GM12878 (cell line): ENCODE results near the gene HIVEP2. TPM values are rescaled to one million over a fixed set of nuclear protein-coding genes. Genes with fewer than 3 reads are reported as not detected.

Source experiments
- ATAC-seq: fragments of 200-7000 bp; cut with Tn5 transposase; 3 replicates; pipeline ENCODE4 v1.9.1; 2020; ENCODE audit warnings: mild to moderate bottlenecking, moderate library complexity
- BruUV-seq: library from RNA; stranded (reverse); fragments of 400-500 nt; replicated peaks from 2 replicates; lab custom pipeline; 2021; lab: Mats Ljungman, UMichigan
- CTCF ChIA-PET: fragments of 300-600 bp; sonication (Branson Sonifier 250); formaldehyde crosslinking; extraction: SDS; loops from one replicate; lab custom pipeline; 2021; ENCODE audit warnings: inconsistent platforms; lab: Yijun Ruan, JAX
- POLR2A ChIA-PET: fragments of 350-600 bp; formaldehyde crosslinking; extraction: SDS; loops from one replicate; lab custom pipeline; 2021; ENCODE audit warnings: inconsistent platforms; lab: Charles Lee
- RAD21 ChIA-PET: fragments of 300-600 bp; sonication (Branson Sonifier 250); formaldehyde crosslinking; loops from one replicate; lab custom pipeline; 2023; ENCODE audit warnings: antibody characterized with exemption; ENCODE audit not compliant: unreplicated experiment; lab: Charles Lee
- SMC1A ChIA-PET: fragments of 300-600 bp; sonication (Branson Sonifier 250); formaldehyde crosslinking; loops from one replicate; lab custom pipeline; 2023; ENCODE audit not compliant: unreplicated experiment, uncharacterized antibody; lab: Charles Lee
- DNase-seq: peaks from one replicate; pipeline ENCODE4 v3.0.0-alpha.2; 2011; ENCODE audit warnings: low read depth, low spot score
- FAIRE-seq: peaks from 3 replicates; lab custom pipeline; 2011; peaks lifted over from hg19 to GRCh38; lab: Jason Lieb, UNC
- H2AFZ ChIP-seq: 2 replicates; pipeline ENCODE4 v1.6.0; 2011; ENCODE audit warnings: low read depth, low read length, control low read depth; ENCODE audit not compliant: control insufficient read depth
- H3K27ac ChIP-seq: 2 replicates; pipeline ENCODE4 v1.5.1; 2011; ENCODE audit warnings: control low read depth; ENCODE audit not compliant: control insufficient read depth, insufficient read depth
- H3K27me3 ChIP-seq, 2 experiments: replicated peaks in 1 of 2; 2 replicates each; pipeline versions ENCODE4 v1.6.0 to v1.6.1; 2011; ENCODE audit warnings: low read length in 1 of 2; ENCODE audit not compliant: control insufficient read depth in 2 of 2, insufficient read depth in 2 of 2
- H3K36me3 ChIP-seq, 2 experiments: 2 replicates each; pipeline ENCODE4 v1.5.1; 2011; ENCODE audit warnings: low read length in 1 of 2; ENCODE audit not compliant: control insufficient read depth in 2 of 2, insufficient read depth in 2 of 2
- H3K4me1 ChIP-seq: 2 replicates; pipeline ENCODE4 v1.6.1; 2011; ENCODE audit warnings: mild to moderate bottlenecking, low read length, moderate library complexity, mixed read lengths; ENCODE audit not compliant: control insufficient read depth, insufficient read depth
- H3K4me2 ChIP-seq: 2 replicates; pipeline ENCODE4 v1.6.0; 2011; ENCODE audit warnings: control low read depth; ENCODE audit not compliant: control insufficient read depth, insufficient read depth
- H3K4me3 ChIP-seq: fragments of 200-600 bp; sonication (generic); 2 replicates; pipeline ENCODE4 v1.5.1; 2016
- H3K79me2 ChIP-seq: 2 replicates; pipeline ENCODE4 v1.6.0; 2011; ENCODE audit warnings: low read length; ENCODE audit not compliant: control insufficient read depth, insufficient read depth
- H3K9ac ChIP-seq: 2 replicates; pipeline ENCODE4 v1.8.0; 2011; ENCODE audit warnings: low read length, control low read depth, mixed read lengths; ENCODE audit not compliant: control insufficient read depth, insufficient read depth
- H3K9me3 ChIP-seq: replicated peaks from 3 replicates; pipeline ENCODE4 v1.5.1; 2011; ENCODE audit warnings: mild to moderate bottlenecking, low read length; ENCODE audit not compliant: control insufficient read depth, insufficient read depth
- H4K20me1 ChIP-seq: 2 replicates; pipeline ENCODE4 v1.6.0; 2011; ENCODE audit not compliant: control insufficient read depth, insufficient read depth
- E2F4 ChIP-seq: IDR thresholded peaks from 2 replicates; pipeline ENCODE4 v1.6.1; 2012; ENCODE audit warnings: low read depth, low read length, improper control_type of control experiment
- HDAC6 ChIP-seq: fragments of 200-600 bp; sonication (generic); IDR thresholded peaks from one replicate; pipeline ENCODE4 v1.8.0; 2017; ENCODE audit warnings: antibody characterized with exemption; ENCODE audit not compliant: unreplicated experiment
- POLR2A ChIP-seq: IDR thresholded peaks from 2 replicates; pipeline ENCODE4 v1.6.1; 2011; ENCODE audit warnings: low read depth, mild to moderate bottlenecking, low read length
- RELB ChIP-seq: fragments of 450-650 bp; IDR thresholded peaks from 2 replicates; pipeline ENCODE4 v1.6.1; 2017; ENCODE audit warnings: low read depth, mild to moderate bottlenecking, moderate library complexity
- TCF3 ChIP-seq: IDR thresholded peaks from 2 replicates; pipeline ENCODE4 v1.6.1; 2012; ENCODE audit warnings: low read depth, mild to moderate bottlenecking, low read length, borderline replicate concordance; ENCODE audit not compliant: insufficient read depth
- ZNF24 ChIP-seq: fragments of 450-650 bp; IDR thresholded peaks from 2 replicates; pipeline ENCODE4 v1.6.1; 2017; ENCODE audit warnings: antibody characterized with exemption, mild to moderate bottlenecking
- WGBS: methylation state at CpG from one replicate; pipeline ENCODE4 v1.1.6; 2016; ENCODE audit warnings: low lambda C conversion rate; ENCODE audit not compliant: insufficient replicate concordance, insufficient coverage; ENCODE audit errors: missing lambda C conversion rate; 5-methylcytosine and 5-hydroxymethylcytosine counted together
- in situ Hi-C: fragments of 300-500 bp; cut with MboI; formaldehyde crosslinking; loops from 9 replicates; pipeline ENCODE4 v1.14.3; 2018; ENCODE audit warnings: mixed read lengths
- intact Hi-C: fragments of 100-400 bp; cut with micrococcal nuclease; formaldehyde crosslinking; loops from one replicate; pipeline ENCODE4 v1.14.2; 2022; ENCODE audit not compliant: unreplicated experiment
- polyA plus RNA-seq, 11 experiments: library from polyadenylated mRNA; depleted of rRNA in 4 of 11; unstranded in 6 of 11; stranded (reverse) in 5 of 11; fragments of >200 nt; fragmentation: Nextera tagmentation in 4 of 11; fragmentation: Illumina TruSeq in 1 of 11; extraction: Ambion mirVana in 4 of 11; extraction: Trizol in 1 of 11; gene quantifications; 1 replicate in 1 of 11; 2 replicates in 10 of 11; pipeline versions ENCODE4 v1.2.1 to v1.2.3, GENCODE V29; 2011 to 2016; ENCODE audit warnings: inconsistent platforms in 2 of 11, missing spikeins in 2 of 11, low read depth in 1 of 11
- total RNA-seq, 4 experiments: library from RNA; depleted of rRNA in 3 of 4; stranded (reverse); fragments of >200 nt in 3 of 4; fragmentation: Illumina TruSeq in 1 of 4; extraction: Trizol in 1 of 4; gene quantifications; 2 replicates each; pipeline versions ENCODE4 v1.2.1 to v1.2.3, GENCODE V29; 2013 to 2021
- TF ChIP-seq, protein P1 (sequence below): fragments of 450-650 bp; IDR thresholded peaks from 2 replicates; pipeline ENCODE4 v1.6.1; 2016; ENCODE audit warnings: mild to moderate bottlenecking, moderate library complexity, borderline replicate concordance

The HIVEP2 gene
- total and polyA plus RNA-seq, 10 of the 15 experiments (the other 5 are each of a cell fraction or from before 2014, with no cell fraction given), result 1.2 to 15.7 (median 10.2) TPM

DNA sequence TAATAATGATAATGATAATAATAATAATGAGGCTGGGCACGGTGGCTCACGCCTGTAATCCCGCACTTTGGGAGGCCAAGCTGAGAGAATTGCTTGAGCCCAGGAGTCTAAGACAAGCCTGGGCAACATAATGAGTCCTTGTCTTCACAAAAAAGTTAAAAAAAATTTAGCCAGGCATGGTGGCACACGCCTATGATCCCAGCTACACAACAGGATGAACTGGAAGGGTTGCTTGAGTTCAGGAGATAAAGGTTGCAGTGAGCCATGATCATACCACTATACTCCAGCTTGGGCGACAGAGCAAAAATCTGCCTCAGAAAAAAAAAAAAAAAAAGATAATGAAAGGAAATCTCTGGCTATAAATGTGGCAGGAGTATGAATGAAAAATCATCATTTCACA lies 213.4 kb downstream of the HIVEP2 start:
- no peaks in the 10 kb centered on the region for H3K27me3 ChIP-seq
- no peak overlapping the region for H3K4me3 ChIP-seq
- FAIRE-seq, result no peak
- no peaks in the 10 kb centered on the region for H3K79me2 ChIP-seq
- SMC1A ChIA-PET, result interaction anchor here (1.6 kb wide), 1 partner anchor 17 kb away, joined by 4 read pairs; no protein-coding TSS in a partner anchor
- BruUV-seq, result no TSS peak
- H3K36me3 ChIP-seq, result no peaks in the 10 kb centered on the region
- H3K27ac ChIP-seq, result no peak overlapping the region
- no peak for ATAC-seq
- RAD21 ChIA-PET, result interaction anchor here (0.7 kb wide), 1 partner anchor 174 kb away, joined by 4 read pairs; no protein-coding TSS in a partner anchor
- TF ChIP-seq E2F4 (no peak), POLR2A (no peak), TCF3 (no peak), RELB (no peak), ZNF24 (no peak), HDAC6 (no peak)
- TF ChIP-seq, protein P1, sequence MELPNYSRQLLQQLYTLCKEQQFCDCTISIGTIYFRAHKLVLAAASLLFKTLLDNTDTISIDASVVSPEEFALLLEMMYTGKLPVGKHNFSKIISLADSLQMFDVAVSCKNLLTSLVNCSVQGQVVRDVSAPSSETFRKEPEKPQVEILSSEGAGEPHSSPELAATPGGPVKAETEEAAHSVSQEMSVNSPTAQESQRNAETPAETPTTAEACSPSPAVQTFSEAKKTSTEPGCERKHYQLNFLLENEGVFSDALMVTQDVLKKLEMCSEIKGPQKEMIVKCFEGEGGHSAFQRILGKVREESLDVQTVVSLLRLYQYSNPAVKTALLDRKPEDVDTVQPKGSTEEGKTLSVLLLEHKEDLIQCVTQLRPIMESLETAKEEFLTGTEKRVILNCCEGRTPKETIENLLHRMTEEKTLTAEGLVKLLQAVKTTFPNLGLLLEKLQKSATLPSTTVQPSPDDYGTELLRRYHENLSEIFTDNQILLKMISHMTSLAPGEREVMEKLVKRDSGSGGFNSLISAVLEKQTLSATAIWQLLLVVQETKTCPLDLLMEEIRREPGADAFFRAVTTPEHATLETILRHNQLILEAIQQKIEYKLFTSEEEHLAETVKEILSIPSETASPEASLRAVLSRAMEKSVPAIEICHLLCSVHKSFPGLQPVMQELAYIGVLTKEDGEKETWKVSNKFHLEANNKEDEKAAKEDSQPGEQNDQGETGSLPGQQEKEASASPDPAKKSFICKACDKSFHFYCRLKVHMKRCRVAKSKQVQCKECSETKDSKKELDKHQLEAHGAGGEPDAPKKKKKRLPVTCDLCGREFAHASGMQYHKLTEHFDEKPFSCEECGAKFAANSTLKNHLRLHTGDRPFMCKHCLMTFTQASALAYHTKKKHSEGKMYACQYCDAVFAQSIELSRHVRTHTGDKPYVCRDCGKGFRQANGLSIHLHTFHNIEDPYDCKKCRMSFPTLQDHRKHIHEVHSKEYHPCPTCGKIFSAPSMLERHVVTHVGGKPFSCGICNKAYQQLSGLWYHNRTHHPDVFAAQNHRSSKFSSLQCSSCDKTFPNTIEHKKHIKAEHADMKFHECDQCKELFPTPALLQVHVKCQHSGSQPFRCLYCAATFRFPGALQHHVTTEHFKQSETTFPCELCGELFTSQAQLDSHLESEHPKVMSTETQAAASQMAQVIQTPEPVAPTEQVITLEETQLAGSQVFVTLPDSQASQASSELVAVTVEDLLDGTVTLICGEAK, result no peak
- no peaks in the 10 kb centered on the region for H4K20me1 ChIP-seq
- H3K4me2 ChIP-seq, result no peak overlapping the region
- no peak overlapping the region for H3K9ac ChIP-seq
- in situ Hi-C loops, result no loop called here
- CTCF ChIA-PET, result interaction anchor here (1.4 kb wide), 1 partner anchor 39 kb away, joined by 3 read pairs; no protein-coding TSS in a partner anchor
- DNase-seq, result no peak
- H2AFZ ChIP-seq, result no peak overlapping the region
- intact Hi-C loops, result no loop called here
- H3K4me1 ChIP-seq, result no peaks in the 10 kb centered on the region
- 66% methylated on average over 5 of the region's 5 CpGs for WGBS
- POLR2A ChIA-PET, result no interaction called here
- H3K9me3 ChIP-seq, result no peaks in the 10 kb centered on the region
